Activated CD4-positive, alpha-beta T cell treated with anti-CD3 and anti-CD28 coated beads, Interleukin-2, amount 10 ng/mL, durations not matched to agents 24 days and 14 days (primary cell): ENCODE results near the gene RRAS2. TPM values are rescaled to one million over a fixed set of nuclear protein-coding genes. Genes with fewer than 3 reads are reported as not detected.
A peak's percentile ranks its signal among the peaks of the same experiment; 100 is the strongest.

Experiments
- DNase-seq: peaks from one replicate; pipeline ENCODE4 v3.0.0; 2022
- H3K27ac Mint-ChIP-seq: one replicate; pipeline ENCODE4 v1.8.0; 2022; ENCODE audit warnings: mild to moderate bottlenecking, mixed read lengths
- H3K27me3 Mint-ChIP-seq: one replicate; pipeline ENCODE4 v1.8.0; 2022; ENCODE audit warnings: mixed read lengths
- H3K36me3 Mint-ChIP-seq: one replicate; pipeline ENCODE4 v1.8.0; 2022; ENCODE audit warnings: low read depth, mild to moderate bottlenecking, mixed read lengths
- H3K4me1 Mint-ChIP-seq: one replicate; pipeline ENCODE4 v1.8.0; 2021; ENCODE audit warnings: mixed read lengths
- H3K4me3 Mint-ChIP-seq: one replicate; pipeline ENCODE4 v1.8.0; 2022; ENCODE audit warnings: mild to moderate bottlenecking, moderate library complexity, mixed read lengths
- H3K9me3 Mint-ChIP-seq: one replicate; pipeline ENCODE4 v1.8.0; 2021; ENCODE audit warnings: mixed read lengths
- intact Hi-C: fragments of 100-400 bp; cut with micrococcal nuclease; formaldehyde crosslinking; loops from one replicate; pipeline ENCODE4 v1.15.1; 2023
- total RNA-seq: library from RNA; stranded (reverse); gene quantifications from 2 replicates; pipeline ENCODE4 v1.2.3, GENCODE V29; 2022

The RRAS2 gene
- total RNA-seq, 1 donor from 2014 or later: 78.9 TPM

- intact Hi-C loops: no loop called here
- H3K4me3 Mint-ChIP-seq: no peak overlapping the region
- DNase-seq: peak; percentile 9
Measured at GRCh38 chr11:14341968-14342367, 17.0 kb downstream of the RRAS2 start.

GRCh38 chr11:14340721-14341120, 18.3 kb downstream of the RRAS2 start:
- DNase-seq: peak; percentile 32
- H3K4me3 Mint-ChIP-seq: no peak overlapping the region
- peak overlapping the region; percentile 68 for H3K27ac Mint-ChIP-seq
- H3K9me3 Mint-ChIP-seq: peaks cover 29% of the 10 kb centered on the region
- H3K27me3 Mint-ChIP-seq: no peaks in the 10 kb centered on the region
- H3K36me3 Mint-ChIP-seq: peaks cover 53% of the 10 kb centered on the region
- intact Hi-C loops: no loop called here
- peaks cover 53% of the 10 kb centered on the region for H3K4me1 Mint-ChIP-seq

More at GRCh38 chr11:14341968-14342367, 17.0 kb downstream of the RRAS2 start:
- Mint-ChIP-seq H3K4me1 (peaks cover 46% of the 10 kb centered on the region), H3K27ac (peak overlapping the region; percentile 17), H3K36me3 (peaks cover 48% of the 10 kb centered on the region), H3K27me3 (no peaks in the 10 kb centered on the region), H3K9me3 (peaks cover 28% of the 10 kb centered on the region)

- Mint-ChIP-seq H3K9me3 (peaks cover 33% of the 10 kb centered on the region), H3K27me3 (no peaks in the 10 kb centered on the region), H3K4me3 (no peak overlapping the region), H3K36me3 (peaks cover 54% of the 10 kb centered on the region), H3K27ac (no peak overlapping the region), H3K4me1 (peaks cover 59% of the 10 kb centered on the region)
- intact Hi-C loops: loop anchor here (10.0 kb wide), 2 partner anchors 305 to 425 kb away; partner anchors contain the start of gene PDE3B
- no peak for DNase-seq
Measured at GRCh38 chr11:14339356-14339755, 19.6 kb downstream of the RRAS2 start.

GRCh38 chr11:14336507-14337503, 22.2 kb downstream of the RRAS2 start:
- intact Hi-C loops: loop anchor here (1.0 to 10.0 kb wide), 7 partner anchors 17 to 428 kb away; partner anchors contain the start of gene PDE3B
- peak; percentile 65 for DNase-seq
- peaks cover 51% of the 10 kb centered on the region for H3K4me1 Mint-ChIP-seq
- no peaks in the 10 kb centered on the region for H3K27me3 Mint-ChIP-seq
- H3K36me3 Mint-ChIP-seq: peaks cover 48% of the 10 kb centered on the region
- peaks cover 26% of the 10 kb centered on the region for H3K9me3 Mint-ChIP-seq
- H3K4me3 Mint-ChIP-seq: peak overlapping the region; percentile 5
- peak overlapping the region; percentile 77 for H3K27ac Mint-ChIP-seq

- Mint-ChIP-seq H3K4me1 (peaks cover 51% of the 10 kb centered on the region), H3K4me3 (peak overlapping the region; percentile 31), H3K27ac (peak overlapping the region; percentile 77), H3K9me3 (peaks cover 19% of the 10 kb centered on the region), H3K27me3 (no peaks in the 10 kb centered on the region), H3K36me3 (peaks cover 46% of the 10 kb centered on the region)
- intact Hi-C loops: loop anchor here (10.0 kb wide), 2 partner anchors 309 to 429 kb away; partner anchors contain the start of gene PDE3B
- DNase-seq: no peak
Measured at GRCh38 chr11:14335712-14336111, 23.3 kb downstream of the RRAS2 start.

GRCh38 chr11:14334893-14335292, 24.1 kb downstream of the RRAS2 start:
- peak overlapping the region; percentile 27 for H3K27ac Mint-ChIP-seq
- intact Hi-C loops: loop anchor here (10.0 kb wide), 2 partner anchors 310 to 430 kb away; partner anchors contain the start of gene PDE3B

GRCh38 chr11:14334192-14334591, 24.8 kb downstream of the RRAS2 start:
- Mint-ChIP-seq H3K27me3 (no peaks in the 10 kb centered on the region), H3K4me3 (no peak overlapping the region), H3K36me3 (peaks cover 44% of the 10 kb centered on the region), H3K4me1 (peaks cover 46% of the 10 kb centered on the region), H3K27ac (no peak overlapping the region), H3K9me3 (peaks cover 17% of the 10 kb centered on the region)
- intact Hi-C loops: loop anchor here (10.0 kb wide), 2 partner anchors 311 to 431 kb away; partner anchors contain the start of gene PDE3B
- no peak for DNase-seq

More at GRCh38 chr11:14334893-14335292, 24.1 kb downstream of the RRAS2 start:
- H3K36me3 Mint-ChIP-seq: peaks cover 44% of the 10 kb centered on the region
- no peaks in the 10 kb centered on the region for H3K27me3 Mint-ChIP-seq
- H3K9me3 Mint-ChIP-seq: peaks cover 17% of the 10 kb centered on the region
- H3K4me3 Mint-ChIP-seq: no peak overlapping the region
- DNase-seq: no peak
- peaks cover 46% of the 10 kb centered on the region for H3K4me1 Mint-ChIP-seq

- Mint-ChIP-seq H3K4me3 (no peak overlapping the region), H3K27ac (no peak overlapping the region), H3K4me1 (peaks cover 43% of the 10 kb centered on the region), H3K27me3 (no peaks in the 10 kb centered on the region), H3K9me3 (peaks cover 14% of the 10 kb centered on the region), H3K36me3 (peaks cover 37% of the 10 kb centered on the region)
- DNase-seq: peak; percentile 20
- intact Hi-C loops: loop anchor here (10.0 kb wide), 2 partner anchors 313 to 433 kb away; partner anchors contain the start of gene PDE3B
Measured at GRCh38 chr11:14331476-14332136, 27.4 kb downstream of the RRAS2 start.

GRCh38 chr11:14330881-14331280, 28.1 kb downstream of the RRAS2 start:
- peak; percentile 33 for DNase-seq
- intact Hi-C loops: loop anchor here (10.0 kb wide), 2 partner anchors 314 to 434 kb away; partner anchors contain the start of gene PDE3B
- H3K27me3 Mint-ChIP-seq: no peaks in the 10 kb centered on the region
- no peak overlapping the region for H3K4me3 Mint-ChIP-seq
- H3K4me1 Mint-ChIP-seq: peaks cover 38% of the 10 kb centered on the region
- no peak overlapping the region for H3K27ac Mint-ChIP-seq
- peaks cover 29% of the 10 kb centered on the region for H3K36me3 Mint-ChIP-seq
- peaks cover 11% of the 10 kb centered on the region for H3K9me3 Mint-ChIP-seq

GRCh38 chr11:14329702-14330101, 29.3 kb downstream of the RRAS2 start:
- no peak overlapping the region for H3K27ac Mint-ChIP-seq
- H3K4me3 Mint-ChIP-seq: no peak overlapping the region
- intact Hi-C loops: loop anchor here (10.0 kb wide), 2 partner anchors 315 to 435 kb away; partner anchors contain the start of gene PDE3B
- H3K27me3 Mint-ChIP-seq: no peaks in the 10 kb centered on the region
- DNase-seq: peak; percentile 45
- peaks cover 34% of the 10 kb centered on the region for H3K4me1 Mint-ChIP-seq
- peaks cover 20% of the 10 kb centered on the region for H3K36me3 Mint-ChIP-seq
- H3K9me3 Mint-ChIP-seq: peaks cover 2% of the 10 kb centered on the region

- Mint-ChIP-seq H3K9me3 (no peaks in the 10 kb centered on the region), H3K4me1 (peaks cover 42% of the 10 kb centered on the region), H3K27me3 (no peaks in the 10 kb centered on the region), H3K36me3 (peaks cover 21% of the 10 kb centered on the region), H3K4me3 (peak overlapping the region; percentile 28), H3K27ac (no peak overlapping the region)
- intact Hi-C loops: no loop called here
- no peak for DNase-seq
Measured at GRCh38 chr11:14327116-14327515, 31.9 kb downstream of the RRAS2 start.

GRCh38 chr11:14323118-14323676, 35.8 kb downstream of the RRAS2 start:
- DNase-seq: no peak
- H3K4me3 Mint-ChIP-seq: no peak overlapping the region
- H3K9me3 Mint-ChIP-seq: no peaks in the 10 kb centered on the region
- peaks cover 55% of the 10 kb centered on the region for H3K4me1 Mint-ChIP-seq
- H3K36me3 Mint-ChIP-seq: peaks cover 11% of the 10 kb centered on the region
- no peaks in the 10 kb centered on the region for H3K27me3 Mint-ChIP-seq
- intact Hi-C loops: no loop called here
- H3K27ac Mint-ChIP-seq: no peak overlapping the region

GRCh38 chr11:14322510-14322909, 36.5 kb downstream of the RRAS2 start:
- H3K4me3 Mint-ChIP-seq: no peak overlapping the region
- no peak overlapping the region for H3K27ac Mint-ChIP-seq
- H3K27me3 Mint-ChIP-seq: no peaks in the 10 kb centered on the region
- H3K36me3 Mint-ChIP-seq: peaks cover 11% of the 10 kb centered on the region
- no peaks in the 10 kb centered on the region for H3K9me3 Mint-ChIP-seq
- H3K4me1 Mint-ChIP-seq: peaks cover 54% of the 10 kb centered on the region
- no peak for DNase-seq
- intact Hi-C loops: no loop called here
